H9 (cell line): Measurements from ENCODE around the gene CCPG1. TPM values are rescaled to one million over a fixed set of nuclear protein-coding genes. Genes with fewer than 3 reads are reported as not detected.

Source experiments
- DNase-seq: peaks from one replicate; pipeline ENCODE4 v3.0.0-alpha.2; 2017
- H2AFZ ChIP-seq: one replicate; pipeline ENCODE4 v1.6.1; 2013; ENCODE audit warnings: mild to moderate bottlenecking, low read length, control low read depth, moderate library complexity
- H2AK5ac ChIP-seq: 2 replicates; pipeline ENCODE4 v1.6.1; 2013; ENCODE audit warnings: low read length, control low read depth, mixed read lengths; ENCODE audit not compliant: insufficient read length
- H2BK120ac ChIP-seq: one replicate; pipeline ENCODE4 v1.6.1; 2013; ENCODE audit warnings: low read depth, mild to moderate bottlenecking, low read length, control low read depth, inconsistent platforms; ENCODE audit not compliant: poor library complexity, severe bottlenecking
- H2BK12ac ChIP-seq: 2 replicates; pipeline ENCODE4 v1.6.1; 2013; ENCODE audit warnings: low read length, control low read depth, mixed read lengths, low read depth; ENCODE audit not compliant: insufficient read length
- H2BK15ac ChIP-seq: 2 replicates; pipeline ENCODE4 v1.6.1; 2013; ENCODE audit warnings: low read depth, low read length, control low read depth
- H2BK20ac ChIP-seq: one replicate; pipeline ENCODE4 v1.6.1; 2013; ENCODE audit warnings: low read depth, mild to moderate bottlenecking, low read length, control low read depth, inconsistent platforms; ENCODE audit not compliant: poor library complexity, severe bottlenecking
- H2BK5ac ChIP-seq: 2 replicates; pipeline ENCODE4 v1.6.1; 2013; ENCODE audit warnings: low read length, control low read depth, mixed read lengths; ENCODE audit not compliant: insufficient read length
- H3K14ac ChIP-seq: 2 replicates; pipeline ENCODE4 v1.6.1; 2013; ENCODE audit warnings: low read length, control low read depth; ENCODE audit not compliant: insufficient read depth
- H3K18ac ChIP-seq: 2 replicates; pipeline ENCODE4 v1.6.1; 2013; ENCODE audit warnings: low read depth, mild to moderate bottlenecking, mixed read lengths, low read length, control low read depth; ENCODE audit not compliant: insufficient read length
- H3K23ac ChIP-seq: 2 replicates; pipeline ENCODE4 v1.6.1; 2013; ENCODE audit warnings: low read length, control low read depth, mixed read lengths, low read depth; ENCODE audit not compliant: insufficient read length
- H3K23me2 ChIP-seq: 2 replicates; pipeline ENCODE4 v1.6.1; 2013; ENCODE audit warnings: low read depth, mild to moderate bottlenecking, mixed read lengths, low read length, control low read depth; ENCODE audit not compliant: insufficient read length, poor library complexity, severe bottlenecking
- H3K27ac ChIP-seq: 2 replicates; pipeline ENCODE4 v1.5.1; 2013; ENCODE audit warnings: low read length, control low read depth, mixed read lengths, low read depth; ENCODE audit not compliant: insufficient read length
- H3K27me3 ChIP-seq: 2 replicates; pipeline ENCODE4 v1.6.1; 2013; ENCODE audit warnings: low read length, control low read depth, inconsistent platforms; ENCODE audit not compliant: insufficient read depth
- H3K4ac ChIP-seq: 2 replicates; pipeline ENCODE4 v1.6.1; 2013; ENCODE audit warnings: low read depth, mild to moderate bottlenecking, control low read depth, inconsistent platforms, low read length, moderate library complexity
- H3K4me1 ChIP-seq: 2 replicates; pipeline ENCODE4 v1.6.1; 2013; ENCODE audit warnings: low read length, control low read depth, inconsistent platforms; ENCODE audit not compliant: insufficient read depth
- H3K4me2 ChIP-seq: 2 replicates; pipeline ENCODE4 v1.6.1; 2013; ENCODE audit warnings: low read length, control low read depth, mixed read lengths; ENCODE audit not compliant: insufficient read length, insufficient read depth
- H3K56ac ChIP-seq: 2 replicates; pipeline ENCODE4 v1.6.1; 2013; ENCODE audit warnings: low read depth, mild to moderate bottlenecking, mixed read lengths, low read length, control low read depth; ENCODE audit not compliant: insufficient read length
- H3K79me1 ChIP-seq: 2 replicates; pipeline ENCODE4 v1.6.1; 2013; ENCODE audit warnings: low read depth, mild to moderate bottlenecking, moderate library complexity, low read length, control low read depth, inconsistent platforms; ENCODE audit not compliant: insufficient read depth, poor library complexity, severe bottlenecking
- H3K79me2 ChIP-seq: 2 replicates; pipeline ENCODE4 v1.6.1; 2013; ENCODE audit warnings: low read length, control low read depth, inconsistent platforms; ENCODE audit not compliant: insufficient read depth
- H3K9ac ChIP-seq: 2 replicates; pipeline ENCODE4 v1.6.1; 2013; ENCODE audit warnings: low read length, control low read depth, mixed read lengths; ENCODE audit not compliant: insufficient read length; ENCODE audit errors: extremely low read depth
- H3K9me3 ChIP-seq: one replicate; pipeline ENCODE4 v1.6.1; 2013; ENCODE audit warnings: low read depth, low read length, inconsistent platforms; ENCODE audit not compliant: control insufficient read depth
- H3T11ph ChIP-seq: one replicate; pipeline ENCODE4 v1.6.1; 2013; ENCODE audit warnings: mild to moderate bottlenecking, low read length, control low read depth, inconsistent platforms
- H4K20me1 ChIP-seq: one replicate; pipeline ENCODE4 v1.6.1; 2013; ENCODE audit not compliant: control insufficient read depth, insufficient read length, insufficient read depth
- H4K5ac ChIP-seq: 2 replicates; pipeline ENCODE4 v1.6.1; 2013; ENCODE audit warnings: low read depth, mild to moderate bottlenecking, mixed read lengths, low read length, control low read depth; ENCODE audit not compliant: insufficient read length
- H4K8ac ChIP-seq: replicated peaks from 2 replicates; pipeline ENCODE4 v1.6.1; 2013; ENCODE audit warnings: low read length, control low read depth, mixed read lengths, low read depth; ENCODE audit not compliant: insufficient read length
- H4K91ac ChIP-seq: 2 replicates; pipeline ENCODE4 v1.6.1; 2013; ENCODE audit warnings: low read depth, mild to moderate bottlenecking, moderate library complexity, mixed read lengths, low read length, control low read depth; ENCODE audit not compliant: insufficient read length
- H3K27ac Mint-ChIP-seq, 3 experiments: 2 replicates in 2 of 3; 3 replicates in 1 of 3; pipeline ENCODE4 v1.8.0; 2020 to 2021; ENCODE audit warnings: mixed read lengths in 3 of 3, mild to moderate bottlenecking in 1 of 3, moderate library complexity in 1 of 3
- H3K27me3 Mint-ChIP-seq: 2 replicates; pipeline ENCODE4 v1.8.0; 2021; ENCODE audit warnings: low read depth, mild to moderate bottlenecking, moderate library complexity, mixed read lengths
- H3K36me3 Mint-ChIP-seq, 3 experiments: 2 replicates in 2 of 3; 3 replicates in 1 of 3; pipeline ENCODE4 v1.8.0; 2020 to 2021; ENCODE audit warnings: low read depth in 3 of 3, mixed read lengths in 3 of 3; ENCODE audit not compliant: insufficient read depth in 1 of 3
- H3K4me1 Mint-ChIP-seq, 2 experiments: 2 replicates each; pipeline ENCODE4 v1.8.0; 2020; ENCODE audit warnings: mixed read lengths in 2 of 2
- H3K4me3 Mint-ChIP-seq, 2 experiments: 2 replicates in 1 of 2; 3 replicates in 1 of 2; pipeline ENCODE4 v1.8.0; 2020 to 2021; ENCODE audit warnings: mild to moderate bottlenecking in 2 of 2, mixed read lengths in 2 of 2, moderate library complexity in 1 of 2
- H3K9me3 Mint-ChIP-seq, 2 experiments: 2 replicates in 1 of 2; 3 replicates in 1 of 2; pipeline ENCODE4 v1.8.0; 2020; ENCODE audit warnings: mild to moderate bottlenecking in 2 of 2, mixed read lengths in 2 of 2, moderate library complexity in 1 of 2
- CTCF ChIP-seq: fragments of 200-600 bp; sonication (generic); conservative IDR thresholded peaks from 3 replicates; pipeline ENCODE4 v1.8.0; 2021; ENCODE audit warnings: antibody characterized with exemption, mild to moderate bottlenecking
- WGBS: extraction: QIAGEN DNeasy Blood & Tissue Kit; methylation state at CpG from one replicate; pipeline ENCODE4 v1.1.7; 2013; ENCODE audit warnings: missing lambda C conversion rate, low lambda C conversion rate, mixed read lengths; ENCODE audit not compliant: insufficient read length; ENCODE audit errors: extremely low coverage; 5-methylcytosine and 5-hydroxymethylcytosine counted together
- total RNA-seq: library from RNA; stranded (reverse); gene quantifications from 2 replicates; pipeline ENCODE4 v1.2.1, GENCODE V29; 2021

CCPG1 gene
- total RNA-seq, 1 experiment from 2014 or later = 9.0 TPM

DNA sequence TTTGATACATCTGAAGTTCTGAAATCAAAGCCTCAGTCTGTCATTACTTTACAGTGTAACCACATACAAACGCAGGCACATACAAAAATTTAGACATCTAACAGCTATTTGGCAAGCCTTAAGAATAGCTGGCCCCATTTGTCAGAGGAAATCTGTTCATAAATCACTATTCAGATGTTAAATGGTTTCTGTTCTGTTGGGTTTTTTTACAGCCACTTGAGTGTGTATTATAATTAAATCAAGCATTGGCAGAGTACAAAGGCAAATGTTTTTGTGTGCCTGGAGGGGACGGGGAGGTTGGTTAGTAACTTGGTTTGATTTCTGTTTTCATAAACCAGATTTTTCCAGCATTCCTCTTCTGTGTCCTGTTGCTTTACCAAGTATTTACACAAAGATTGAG is 65.0 kb downstream of the CCPG1 start:
- Histone ChIP-seq H3K56ac (no peak overlapping the region), H3K27me3 (no peaks in the 10 kb centered on the region), H2BK12ac (no peak overlapping the region), H4K5ac (no peak overlapping the region), H2BK20ac (no peak overlapping the region), H3K23me2 (no peaks in the 10 kb centered on the region), H3T11ph (no peak overlapping the region), H3K9ac (no peak overlapping the region), H4K91ac (no peak overlapping the region), H3K79me1 (no peaks in the 10 kb centered on the region), H2BK5ac (no peak overlapping the region), H3K4me1 (peaks cover 9% of the 10 kb centered on the region), H3K4ac (no peak overlapping the region), H4K20me1 (no peaks in the 10 kb centered on the region), H3K23ac (no peak overlapping the region), H3K9me3 (no peaks in the 10 kb centered on the region), H3K79me2 (no peaks in the 10 kb centered on the region), H3K18ac (no peak overlapping the region), H2AK5ac (no peak overlapping the region), H3K14ac (no peak overlapping the region), H3K4me2 (no peak overlapping the region), H2AFZ (no peak overlapping the region), H2BK120ac (no peak overlapping the region), H2BK15ac (no peak overlapping the region), H3K27ac (no peak overlapping the region), H4K8ac (no peak overlapping the region)
- Mint-ChIP-seq H3K27me3 (no peaks in the 10 kb centered on the region), H3K4me3 (no peak overlapping the region), H3K9me3 (no peaks in the 10 kb centered on the region), H3K36me3 (peaks cover 0 to 5% (median 5%) of the 10 kb centered on the region in 3 experiments; a peak in 1 of 7 replicates), H3K27ac (no peak overlapping the region), H3K4me1 (peaks cover 19 to 21% of the 10 kb centered on the region in 2 experiments)
- no peak for TF ChIP-seq CTCF
- WGBS = no CpG with 5 or more reads among the region's 2 CpGs
- DNase-seq = no peak
